Measurements from ENCODE around the gene RNF224.

Gene RNF224

DNA sequence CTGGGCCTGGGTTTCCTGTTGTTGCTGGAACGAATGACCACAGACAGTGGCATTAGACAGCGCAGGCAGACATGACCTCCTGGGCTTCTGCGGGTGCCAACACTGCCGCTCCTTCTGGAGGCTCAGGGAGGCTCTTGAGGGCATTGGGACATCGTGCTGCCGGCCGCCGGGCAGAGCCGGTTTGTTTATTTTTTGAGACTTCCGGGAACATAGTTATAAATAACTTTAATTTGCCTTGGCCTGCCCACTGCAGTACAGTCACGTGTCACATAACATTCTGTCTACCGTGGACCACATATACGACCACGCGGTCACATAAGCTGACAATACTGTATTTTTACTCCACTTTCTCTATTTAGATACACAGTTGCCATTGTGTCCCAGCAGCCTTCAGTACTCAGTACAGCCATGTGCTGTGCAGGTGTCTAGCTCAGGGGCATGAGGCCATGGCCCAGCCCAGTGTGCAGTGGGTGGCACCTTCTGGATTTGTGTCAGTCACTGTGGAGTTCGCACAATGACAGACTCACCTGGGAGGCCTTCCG, 42.0 kb downstream of the RNF224 start:
- Histone ChIP-seq H3K27me3 (ENCODE audit: low read depth, low read length) (no peaks in the 10 kb centered on the region), H3K36me3 (replicated peaks; ENCODE audit: low read depth, low read length) (peaks cover 26% of the 10 kb centered on the region), H3K9me3 (ENCODE audit: insufficient read depth, low read length) (no peaks in the 10 kb centered on the region), H4K20me1 (ENCODE audit: insufficient read depth, low read length) (no peaks in the 10 kb centered on the region), H3K4me2 (ENCODE audit: low read length) (no peak overlapping the region), H3K4me3 (ENCODE audit: low read length) (no peak overlapping the region), H2AFZ (ENCODE audit: low read depth, low read length) (no peak overlapping the region), H3K79me2 (ENCODE audit: low read length) (no peaks in the 10 kb centered on the region), H3K9ac (ENCODE audit: low read length) (no peak overlapping the region), H3K4me1 (ENCODE audit: low read length) (no peaks in the 10 kb centered on the region), H3K27ac (ENCODE audit: low read length) (no peak overlapping the region)
- TF ChIP-seq, protein P1, sequence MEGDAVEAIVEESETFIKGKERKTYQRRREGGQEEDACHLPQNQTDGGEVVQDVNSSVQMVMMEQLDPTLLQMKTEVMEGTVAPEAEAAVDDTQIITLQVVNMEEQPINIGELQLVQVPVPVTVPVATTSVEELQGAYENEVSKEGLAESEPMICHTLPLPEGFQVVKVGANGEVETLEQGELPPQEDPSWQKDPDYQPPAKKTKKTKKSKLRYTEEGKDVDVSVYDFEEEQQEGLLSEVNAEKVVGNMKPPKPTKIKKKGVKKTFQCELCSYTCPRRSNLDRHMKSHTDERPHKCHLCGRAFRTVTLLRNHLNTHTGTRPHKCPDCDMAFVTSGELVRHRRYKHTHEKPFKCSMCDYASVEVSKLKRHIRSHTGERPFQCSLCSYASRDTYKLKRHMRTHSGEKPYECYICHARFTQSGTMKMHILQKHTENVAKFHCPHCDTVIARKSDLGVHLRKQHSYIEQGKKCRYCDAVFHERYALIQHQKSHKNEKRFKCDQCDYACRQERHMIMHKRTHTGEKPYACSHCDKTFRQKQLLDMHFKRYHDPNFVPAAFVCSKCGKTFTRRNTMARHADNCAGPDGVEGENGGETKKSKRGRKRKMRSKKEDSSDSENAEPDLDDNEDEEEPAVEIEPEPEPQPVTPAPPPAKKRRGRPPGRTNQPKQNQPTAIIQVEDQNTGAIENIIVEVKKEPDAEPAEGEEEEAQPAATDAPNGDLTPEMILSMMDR (IDR thresholded peaks at IDR 0.05; ENCODE audit: low read depth, low read length) = no peak
- no peak for TF ChIP-seq EZH2phosphoT487 (IDR thresholded peaks at IDR 0.05; ENCODE audit: low read depth)

DNA sequence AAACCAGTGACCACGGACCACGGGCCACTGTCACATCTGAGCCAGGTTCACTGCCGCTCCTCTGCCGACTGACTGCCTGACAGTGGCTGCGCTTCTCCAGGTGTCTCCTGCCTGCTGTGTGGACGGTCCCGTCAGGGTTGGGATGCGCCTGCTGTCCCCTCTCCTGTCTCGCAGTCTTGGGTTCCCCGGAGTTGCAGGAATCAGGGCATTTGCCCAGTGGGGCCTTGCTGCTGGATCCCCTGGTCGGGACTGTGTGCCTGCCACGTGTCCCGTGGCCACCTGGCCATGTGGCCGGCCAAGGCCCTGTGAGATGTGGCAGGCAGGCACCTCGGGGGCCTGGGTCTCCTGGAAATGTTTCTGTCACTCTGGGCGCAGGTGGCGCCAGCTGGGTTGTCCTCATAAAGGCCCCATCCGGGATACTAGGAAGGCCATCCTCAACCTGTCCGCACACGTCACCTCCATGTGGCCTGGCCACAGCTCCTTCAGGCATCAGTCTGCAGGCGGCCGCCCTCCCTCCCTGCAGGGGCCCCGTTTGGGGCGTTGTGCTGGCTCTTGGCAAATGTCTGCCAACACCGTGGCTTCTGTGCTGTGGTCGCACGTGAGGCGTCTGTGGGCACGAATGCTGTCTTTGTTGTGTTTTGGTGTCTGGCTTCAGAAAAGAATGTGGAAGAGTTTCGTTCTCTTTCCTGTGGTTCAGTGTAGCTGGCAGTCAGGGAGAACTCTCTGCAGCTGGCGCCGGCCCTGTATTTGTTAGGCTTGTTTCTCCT, 43.8 kb downstream of the RNF224 start:
- H3K4me3 ChIP-seq (ENCODE audit: low read length) = no peak overlapping the region
- H4K20me1 ChIP-seq (ENCODE audit: insufficient read depth, low read length) = no peaks in the 10 kb centered on the region
- no peaks in the 10 kb centered on the region for H3K9me3 ChIP-seq (ENCODE audit: insufficient read depth, low read length)
- H3K9ac ChIP-seq (ENCODE audit: low read length) = no peak overlapping the region
- no peaks in the 10 kb centered on the region for H3K27me3 ChIP-seq (ENCODE audit: low read depth, low read length)
- peaks cover 15% of the 10 kb centered on the region for H3K4me1 ChIP-seq (ENCODE audit: low read length)
- H2AFZ ChIP-seq (ENCODE audit: low read depth, low read length) = no peak overlapping the region
- H3K27ac ChIP-seq (ENCODE audit: low read length) = no peak overlapping the region
- peaks cover 26% of the 10 kb centered on the region for H3K36me3 ChIP-seq (replicated peaks; ENCODE audit: low read depth, low read length)
- TF ChIP-seq, protein P1 (IDR thresholded peaks at IDR 0.05; ENCODE audit: low read depth, low read length) = no peak
- no peak for TF ChIP-seq EZH2phosphoT487 (IDR thresholded peaks at IDR 0.05; ENCODE audit: low read depth)
- no peak overlapping the region for H3K4me2 ChIP-seq (ENCODE audit: low read length)
- H3K79me2 ChIP-seq (ENCODE audit: low read length) = no peaks in the 10 kb centered on the region

DNA sequence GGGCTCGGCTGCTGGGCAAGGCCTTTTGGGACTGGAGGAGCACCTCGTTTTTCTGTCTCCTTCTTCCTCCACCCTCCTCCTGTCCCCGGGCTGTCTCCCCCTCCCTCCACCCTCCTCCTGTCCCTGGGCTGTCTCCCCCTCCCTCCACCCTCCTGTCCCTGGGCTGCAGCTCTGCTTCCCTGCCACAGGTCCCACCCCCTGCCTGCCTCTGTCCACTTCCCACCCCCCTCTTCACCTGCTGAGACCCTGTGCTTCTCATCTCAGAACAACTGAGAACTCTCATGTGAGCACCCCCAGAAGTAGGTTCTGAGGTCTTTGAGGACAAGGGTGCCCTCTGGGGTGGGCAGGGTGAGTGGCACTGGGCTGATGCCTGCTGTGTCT, 44.4 kb downstream of the RNF224 start:
- Histone ChIP-seq H3K27me3 (ENCODE audit: low read depth, low read length) (no peaks in the 10 kb centered on the region), H3K4me1 (ENCODE audit: low read length) (peaks cover 20% of the 10 kb centered on the region), H3K4me3 (ENCODE audit: low read length) (no peak overlapping the region), H3K9me3 (ENCODE audit: insufficient read depth, low read length) (no peaks in the 10 kb centered on the region), H3K9ac (ENCODE audit: low read length) (no peak overlapping the region), H3K36me3 (replicated peaks; ENCODE audit: low read depth, low read length) (peaks cover 20% of the 10 kb centered on the region), H2AFZ (ENCODE audit: low read depth, low read length) (no peak overlapping the region), H3K27ac (ENCODE audit: low read length) (no peak overlapping the region), H3K79me2 (ENCODE audit: low read length) (no peaks in the 10 kb centered on the region), H3K4me2 (ENCODE audit: low read length) (no peak overlapping the region), H4K20me1 (ENCODE audit: insufficient read depth, low read length) (no peaks in the 10 kb centered on the region)
- TF ChIP-seq, protein P1 (IDR thresholded peaks at IDR 0.05; ENCODE audit: low read depth, low read length) = no peak
- no peak for TF ChIP-seq EZH2phosphoT487 (IDR thresholded peaks at IDR 0.05; ENCODE audit: low read depth)

DNA sequence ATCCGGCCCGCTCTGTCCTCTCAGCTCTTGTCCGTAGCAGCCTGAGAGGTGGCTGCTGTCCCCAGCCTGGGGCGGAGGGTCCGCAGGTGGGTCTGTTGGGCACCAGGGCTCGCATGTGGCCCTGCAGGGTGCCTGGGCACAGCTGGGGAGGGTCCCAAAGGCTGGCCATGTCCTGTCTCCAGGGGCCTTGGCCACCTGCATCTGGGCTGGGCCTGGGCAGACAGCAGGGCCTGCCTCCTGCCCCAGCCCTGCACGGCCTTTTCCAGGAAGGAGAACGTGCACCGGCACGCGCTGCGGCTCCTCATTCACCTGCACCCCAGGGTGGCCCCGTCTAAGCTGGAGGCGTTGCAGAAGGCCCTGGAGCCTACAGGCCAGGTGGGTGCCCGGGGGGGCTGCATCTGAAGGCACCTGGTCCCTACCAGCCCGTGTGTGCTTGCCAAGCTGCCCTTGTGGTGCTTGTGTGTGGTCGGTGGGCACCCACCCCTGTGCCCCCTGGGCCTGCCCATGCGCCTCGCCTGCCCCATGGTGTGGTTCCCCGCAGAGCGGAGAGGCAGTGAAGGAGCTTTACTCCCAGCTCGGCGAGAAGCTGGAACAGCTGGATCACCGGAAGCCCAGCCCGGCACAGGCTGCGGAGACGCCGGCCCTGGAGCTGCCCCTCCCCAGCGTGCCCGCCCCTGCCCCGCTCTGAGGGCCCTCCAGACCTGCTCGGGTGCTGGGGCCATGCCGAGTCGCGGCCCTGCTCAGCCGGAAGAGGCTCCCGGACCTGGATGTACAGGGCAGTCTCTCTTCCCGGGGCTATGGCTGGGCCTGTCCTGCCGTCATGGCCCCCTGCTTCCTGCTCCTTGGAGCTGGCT, 45.2 kb downstream of the RNF224 start:
- Histone ChIP-seq H3K4me1 (ENCODE audit: low read length) (peaks cover 28% of the 10 kb centered on the region), H3K36me3 (replicated peaks; ENCODE audit: low read depth, low read length) (peaks cover 16% of the 10 kb centered on the region), H3K4me3 (ENCODE audit: low read length) (no peak overlapping the region), H2AFZ (ENCODE audit: low read depth, low read length) (no peak overlapping the region), H4K20me1 (ENCODE audit: insufficient read depth, low read length) (no peaks in the 10 kb centered on the region), H3K79me2 (ENCODE audit: low read length) (no peaks in the 10 kb centered on the region), H3K27me3 (ENCODE audit: low read depth, low read length) (no peaks in the 10 kb centered on the region), H3K9ac (ENCODE audit: low read length) (no peak overlapping the region), H3K9me3 (ENCODE audit: insufficient read depth, low read length) (no peaks in the 10 kb centered on the region), H3K4me2 (ENCODE audit: low read length) (no peak overlapping the region), H3K27ac (ENCODE audit: low read length) (no peak overlapping the region)
- TF ChIP-seq EZH2phosphoT487 (IDR thresholded peaks at IDR 0.05; ENCODE audit: low read depth) = no peak
- TF ChIP-seq, protein P1 (IDR thresholded peaks at IDR 0.05; ENCODE audit: low read depth, low read length) = no peak

Measured in OCI-LY3 (cell line).